ENCODE measurements around the gene OR4D10. TPM values are rescaled to one million over a fixed set of nuclear protein-coding genes. Genes with fewer than 3 reads are reported as not detected.

The OR4D10 gene
- total RNA-seq, 1 donor from 2014 or later: not detected

GRCh38 chr11:59528711-59529110 lies 55.6 kb downstream of the OR4D10 start:
- ATAC-seq: no peak

Other genes with a start within 250 kb of the OR4D10 start
- not detected for gene OR5AN1, start 114.4 kb upstream of the OR4D10 start, total RNA-seq
- gene OR5A2, start 46.9 kb upstream of the OR4D10 start, total RNA-seq: not detected
- not detected for gene OR5A1, start 36.8 kb upstream of the OR4D10 start, total RNA-seq
- gene OR4D6, start 16.4 kb upstream of the OR4D10 start, total RNA-seq: not detected
- gene OR4D11, start 30.3 kb downstream of the OR4D10 start, total RNA-seq: not detected
- not detected for gene OR4D9, start 38.2 kb downstream of the OR4D10 start, total RNA-seq
- 24.0 TPM for gene OSBP, start 142.5 kb downstream of the OR4D10 start, total RNA-seq
- 20.6 TPM for gene PATL1, start 195.7 kb downstream of the OR4D10 start, total RNA-seq
- not detected for gene OR10V1, start 240.5 kb downstream of the OR4D10 start, total RNA-seq

All from esophagus mucosa (tissue), 1 donor.